GM10847 (cell line): ENCODE results near the gene PIAS1.

Experiments used
- POLR2A ChIP-seq: IDR thresholded peaks from 2 replicates; pipeline ENCODE4 v1.6.1; 2011; ENCODE audit not compliant: insufficient read length; ENCODE audit errors: extremely low read depth

The PIAS1 gene

DNA sequence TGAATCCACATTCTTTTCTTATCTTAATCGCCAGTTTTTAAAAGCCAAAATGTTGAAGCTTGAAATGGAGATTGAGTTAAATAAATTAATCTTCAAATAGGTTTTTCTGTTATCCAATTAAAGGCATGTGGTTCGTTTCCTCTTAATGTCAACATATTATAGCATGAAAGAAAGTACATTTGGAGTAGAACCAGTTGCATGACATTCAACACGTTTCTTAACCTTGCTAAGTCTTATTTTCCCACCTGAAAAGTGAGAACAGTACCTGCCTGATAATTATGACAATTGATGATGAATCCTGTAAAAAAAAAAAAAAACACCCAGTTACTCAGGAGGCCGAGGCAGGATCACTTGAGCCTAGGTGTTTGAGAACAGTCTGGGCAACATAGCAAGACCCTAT, 29.3 kb downstream of the PIAS1 start:
- TF ChIP-seq POLR2A: no peak

- TF ChIP-seq POLR2A: no peak
These were observed 30.9 kb downstream of the PIAS1 start for GRCh38 chr15:68085052-68085451.

GRCh38 chr15:68091743-68092142, 37.6 kb downstream of the PIAS1 start:
- TF ChIP-seq POLR2A: no peak

- no peak for TF ChIP-seq POLR2A
These were observed 42.0 kb downstream of the PIAS1 start for GRCh38 chr15:68096099-68096498.

DNA sequence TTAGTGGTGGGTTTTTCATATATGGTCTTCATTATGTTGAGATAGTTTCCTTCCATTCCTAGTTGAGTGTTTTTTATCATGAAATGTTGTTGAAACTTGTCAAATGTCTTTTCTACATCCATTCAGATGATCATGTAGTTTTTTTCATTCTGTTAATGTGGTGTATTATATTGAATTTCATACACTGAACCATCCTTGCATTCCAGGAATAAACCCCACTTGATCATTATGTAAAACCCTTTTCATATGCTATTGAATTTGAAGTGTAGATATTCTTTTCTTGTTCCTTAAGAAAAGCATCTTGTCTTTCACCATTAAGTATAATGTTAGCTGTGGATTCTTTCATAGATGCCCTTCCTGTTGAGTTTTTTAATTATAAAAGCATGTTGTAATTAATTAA, 42.9 kb downstream of the PIAS1 start:
- TF ChIP-seq POLR2A: no peak

DNA sequence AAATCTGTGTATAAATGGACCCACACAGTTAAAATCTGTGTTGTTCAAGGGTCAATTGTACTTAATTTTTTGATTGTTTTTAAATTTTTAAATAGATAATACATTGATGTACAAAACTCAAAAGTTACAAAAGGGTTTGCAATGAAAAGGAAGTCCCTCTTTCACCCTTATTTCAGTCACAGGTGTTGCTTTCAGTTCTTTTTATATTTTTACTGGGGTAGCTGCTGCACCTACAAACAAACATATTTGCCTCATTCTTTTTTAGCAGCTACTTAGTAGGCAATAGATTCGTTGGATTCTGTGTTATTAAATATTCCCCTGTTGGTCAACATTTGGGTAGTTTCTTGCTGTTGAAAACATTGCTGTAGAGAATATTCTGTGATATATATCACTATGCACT, 44.4 kb downstream of the PIAS1 start:
- no peak for TF ChIP-seq POLR2A

GRCh38 chr15:68100194-68100593, 46.1 kb downstream of the PIAS1 start:
- no peak for TF ChIP-seq POLR2A

DNA sequence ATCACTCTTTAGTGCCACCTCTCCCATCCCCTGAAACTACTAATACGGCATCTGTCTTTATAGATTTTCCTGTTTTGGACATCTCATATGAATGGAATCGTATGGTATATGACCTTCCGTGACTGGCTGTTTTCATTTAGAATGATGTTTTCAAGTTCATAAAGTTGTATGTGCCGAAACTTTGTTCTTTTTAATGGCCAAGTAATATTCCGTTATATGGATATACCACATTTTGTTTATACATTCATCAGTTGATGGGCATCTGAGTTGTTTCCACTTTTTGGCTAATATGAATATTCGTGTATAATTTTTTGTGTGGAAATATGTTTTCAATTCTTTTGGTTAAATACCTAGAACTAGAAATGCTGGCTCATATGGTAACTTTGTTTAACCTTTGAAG, 49.5 kb downstream of the PIAS1 start:
- TF ChIP-seq POLR2A: no peak

DNA sequence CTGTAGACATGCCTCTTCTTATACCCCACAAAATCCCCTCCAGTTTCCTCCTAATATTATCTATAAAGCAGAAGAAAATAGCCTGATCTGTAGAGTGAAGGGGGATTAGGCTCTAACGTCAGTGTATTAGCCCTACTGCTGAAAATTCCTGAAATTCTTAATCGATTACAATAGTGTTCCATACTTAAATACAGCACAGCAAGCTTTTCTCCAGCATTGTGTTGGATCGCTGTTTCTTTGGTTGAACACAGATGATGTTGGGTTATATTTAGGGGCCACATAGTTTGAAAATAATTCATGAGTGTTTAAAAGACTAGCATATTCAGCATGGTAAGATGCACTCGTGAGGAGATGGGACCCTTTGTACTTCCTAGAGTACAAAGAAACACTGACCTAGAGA, 52.5 kb downstream of the PIAS1 start:
- TF ChIP-seq POLR2A: no peak

GRCh38 chr15:68107142-68107541, 53.0 kb downstream of the PIAS1 start:
- no peak for TF ChIP-seq POLR2A

- no peak for TF ChIP-seq POLR2A
These were observed 58.6 kb downstream of the PIAS1 start for GRCh38 chr15:68112706-68113105.

- TF ChIP-seq POLR2A: no peak
These were observed 59.2 kb downstream of the PIAS1 start for GRCh38 chr15:68113273-68113672.

GRCh38 chr15:68113751-68114150, 59.6 kb downstream of the PIAS1 start:
- TF ChIP-seq POLR2A: no peak

- no peak for TF ChIP-seq POLR2A
These were observed 60.2 kb downstream of the PIAS1 start for GRCh38 chr15:68114356-68114755.

GRCh38 chr15:68114840-68115239, 60.7 kb downstream of the PIAS1 start:
- TF ChIP-seq POLR2A: no peak

GRCh38 chr15:68124700-68125099, 70.6 kb downstream of the PIAS1 start:
- no peak for TF ChIP-seq POLR2A

- TF ChIP-seq POLR2A: no peak
These were observed 72.3 kb downstream of the PIAS1 start for GRCh38 chr15:68126396-68126795.

DNA sequence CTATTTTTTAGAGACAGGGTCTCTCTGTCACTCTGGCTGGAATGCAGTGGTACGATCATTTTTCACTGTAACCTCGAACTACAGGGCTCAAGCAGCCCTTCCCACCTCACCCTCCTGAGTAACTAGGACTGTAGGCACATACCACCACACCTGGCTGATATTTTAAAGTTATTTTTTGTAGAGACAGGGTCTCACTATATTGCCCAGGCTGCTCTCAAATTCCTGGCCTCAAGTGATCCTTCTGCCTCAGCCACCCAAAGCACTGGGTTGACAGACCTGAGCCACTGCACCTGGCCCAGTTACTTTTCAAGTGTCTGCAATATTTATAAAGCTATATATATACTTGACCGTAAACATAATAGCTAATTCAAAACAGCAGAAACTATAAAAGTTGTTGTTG, 75.0 kb downstream of the PIAS1 start:
- no peak for TF ChIP-seq POLR2A

GRCh38 chr15:68130851-68131250, 76.7 kb downstream of the PIAS1 start:
- TF ChIP-seq POLR2A: no peak

DNA sequence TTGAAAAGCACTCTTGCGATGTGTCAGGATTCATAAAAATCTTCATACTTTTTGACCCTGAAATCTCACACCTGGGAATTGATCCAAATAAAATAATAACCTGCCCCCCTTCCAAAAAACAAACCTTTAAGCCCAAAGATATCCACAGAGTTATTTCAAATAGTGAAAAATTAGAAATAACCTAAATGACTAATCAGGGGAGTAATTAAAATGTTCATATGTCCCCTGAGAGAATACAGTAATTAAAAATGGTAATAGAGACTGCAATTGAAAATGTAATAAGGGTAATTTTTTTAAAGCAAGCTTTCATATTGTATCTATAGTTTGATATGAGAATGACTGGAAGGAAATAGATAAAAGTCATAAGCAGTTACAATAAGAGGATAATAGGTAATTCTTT, 83.0 kb downstream of the PIAS1 start:
- no peak for TF ChIP-seq POLR2A
